ENCODE results near the gene MAN2B2.

MAN2B2 gene

DNA sequence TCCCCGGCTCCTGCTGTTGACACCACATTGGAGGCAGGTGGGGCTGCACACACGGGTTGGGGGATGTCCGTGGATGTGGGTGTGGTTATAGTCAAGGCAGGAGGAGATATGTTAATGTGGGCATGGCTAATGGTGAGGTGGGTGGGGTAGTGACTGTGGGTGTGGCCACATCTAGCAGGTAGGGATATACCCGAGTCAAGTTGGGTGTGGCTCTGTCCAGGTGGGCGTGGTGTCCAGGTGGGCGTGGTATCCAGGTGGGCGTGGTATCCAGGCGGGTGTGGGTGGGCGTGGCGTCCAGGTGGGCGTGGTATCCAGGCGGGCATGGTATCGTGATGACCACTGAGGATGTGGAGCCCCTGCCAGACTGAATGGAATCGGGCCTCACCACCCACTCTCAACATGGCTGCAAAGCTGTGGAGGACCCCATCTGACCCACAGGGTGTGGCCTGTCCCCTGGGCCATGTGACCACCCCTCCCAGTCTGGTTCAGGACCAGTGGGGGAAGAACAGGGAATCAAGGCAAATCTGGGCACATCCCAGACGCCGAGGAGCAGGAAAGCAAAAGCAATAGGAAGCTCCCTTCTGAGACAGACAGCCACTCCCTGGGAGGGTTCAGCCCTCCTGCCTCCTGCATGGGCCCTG, 21.0 kb downstream of the MAN2B2 start:
- no peak for DNase-seq

DNA sequence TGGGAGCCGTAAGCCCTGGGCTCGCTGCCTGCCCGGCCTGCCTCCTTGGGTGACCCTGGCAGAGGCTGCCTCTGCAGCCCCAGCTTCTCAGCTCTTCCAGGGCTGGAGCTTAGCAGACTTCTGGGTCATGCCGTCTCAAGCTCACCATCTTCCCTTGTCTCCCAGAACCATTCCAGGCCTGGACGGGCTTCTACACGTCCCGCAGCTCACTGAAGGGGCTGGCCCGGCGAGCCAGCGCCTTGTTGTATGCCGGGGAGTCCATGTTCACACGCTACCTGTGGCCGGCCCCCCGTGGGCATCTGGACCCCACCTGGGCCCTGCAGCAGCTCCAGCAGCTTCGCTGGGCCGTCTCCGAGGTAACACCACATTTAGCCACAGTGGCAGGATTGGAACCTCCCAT, 22.0 kb downstream of the MAN2B2 start:
- no peak for DNase-seq

GRCh38 chr4:6598127-6598526, 23.1 kb downstream of the MAN2B2 start:
- no peak for DNase-seq

DNA sequence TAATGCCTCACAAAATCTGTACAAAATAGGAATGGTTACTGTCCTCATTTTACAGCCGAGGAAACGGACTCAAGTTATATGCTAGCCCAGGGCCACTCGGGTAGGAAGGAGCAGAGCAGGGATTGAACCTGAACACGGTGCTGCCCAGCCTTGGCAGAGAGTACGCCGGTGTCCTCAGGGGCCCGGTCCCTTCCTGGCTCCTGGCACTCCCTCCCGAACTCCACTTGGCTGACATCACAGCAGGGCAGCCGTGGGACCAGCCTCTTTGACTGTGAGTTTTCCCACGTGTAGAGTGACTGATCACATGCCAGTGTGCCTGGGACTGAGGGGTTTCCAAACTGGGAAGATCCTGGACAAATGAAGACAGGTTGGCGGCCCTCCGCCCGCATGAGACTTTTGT, 23.7 kb downstream of the MAN2B2 start:
- DNase-seq, result no peak

GRCh38 chr4:6601661-6602250, 26.8 kb downstream of the MAN2B2 start:
- DNase-seq, result no peak

GRCh38 chr4:6602289-6602688, 27.3 kb downstream of the MAN2B2 start:
- DNase-seq, result no peak

GRCh38 chr4:6603128-6603527, 28.1 kb downstream of the MAN2B2 start:
- no peak for DNase-seq

DNA sequence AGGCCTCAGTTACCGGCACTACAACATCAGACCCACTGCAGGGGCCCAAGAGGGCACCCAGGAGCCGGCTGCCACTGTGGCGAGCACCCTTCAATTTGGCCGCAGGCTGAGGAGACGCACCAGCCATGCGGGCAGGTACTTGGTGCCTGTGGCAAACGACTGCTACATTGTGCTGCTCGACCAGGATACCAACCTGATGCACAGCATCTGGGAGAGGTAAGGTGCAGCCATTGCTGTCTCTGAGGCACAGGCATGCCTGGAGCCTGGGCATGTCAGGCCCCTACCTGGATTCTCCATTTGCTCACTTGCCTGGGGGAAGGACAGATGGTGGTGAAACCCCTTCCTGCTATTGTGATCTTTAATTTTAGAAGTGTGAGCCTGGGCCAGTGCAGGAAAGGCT, 30.1 kb downstream of the MAN2B2 start:
- DNase-seq, result no peak

- no peak for DNase-seq
Observed at GRCh38 chr4:6605605-6606004, 30.6 kb downstream of the MAN2B2 start.

GRCh38 chr4:6606465-6607235, 31.7 kb downstream of the MAN2B2 start:
- DNase-seq, result no peak

GRCh38 chr4:6607368-6608055, 32.5 kb downstream of the MAN2B2 start:
- no peak for DNase-seq

- DNase-seq, result no peak
Observed at GRCh38 chr4:6608758-6609414, 33.9 kb downstream of the MAN2B2 start.

DNA sequence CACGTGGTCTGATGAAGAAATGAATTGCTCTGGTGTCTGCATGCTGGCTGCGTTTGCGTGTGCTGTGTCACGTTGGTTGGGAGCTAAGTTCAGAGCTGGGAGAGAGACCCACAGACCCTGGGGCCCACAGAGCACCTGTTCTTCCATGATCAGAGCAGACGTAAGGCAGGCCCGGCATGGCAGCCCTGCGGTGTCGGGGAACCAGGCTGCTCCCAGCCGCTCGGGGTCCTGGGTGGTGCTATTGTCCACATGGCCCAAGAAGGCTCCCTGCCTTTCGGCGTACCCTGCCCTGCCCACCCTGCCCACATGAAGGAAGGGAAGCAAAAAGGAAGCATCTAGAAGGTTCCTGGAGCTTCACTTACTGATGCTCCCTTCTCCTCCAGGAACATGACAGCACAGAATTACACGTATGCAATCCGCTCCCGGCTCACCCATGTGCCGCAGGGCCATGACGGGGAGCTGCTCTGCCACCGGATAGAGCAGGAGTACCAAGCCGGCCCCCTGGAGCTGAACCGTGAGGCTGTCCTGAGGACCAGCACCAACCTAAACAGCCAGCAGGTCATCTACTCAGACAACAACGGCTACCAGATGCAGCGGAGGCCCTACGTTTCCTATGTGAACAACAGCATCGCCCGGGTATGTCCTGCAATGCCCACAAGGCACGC, 34.6 kb downstream of the MAN2B2 start:
- DNase-seq, result no peak

DNA sequence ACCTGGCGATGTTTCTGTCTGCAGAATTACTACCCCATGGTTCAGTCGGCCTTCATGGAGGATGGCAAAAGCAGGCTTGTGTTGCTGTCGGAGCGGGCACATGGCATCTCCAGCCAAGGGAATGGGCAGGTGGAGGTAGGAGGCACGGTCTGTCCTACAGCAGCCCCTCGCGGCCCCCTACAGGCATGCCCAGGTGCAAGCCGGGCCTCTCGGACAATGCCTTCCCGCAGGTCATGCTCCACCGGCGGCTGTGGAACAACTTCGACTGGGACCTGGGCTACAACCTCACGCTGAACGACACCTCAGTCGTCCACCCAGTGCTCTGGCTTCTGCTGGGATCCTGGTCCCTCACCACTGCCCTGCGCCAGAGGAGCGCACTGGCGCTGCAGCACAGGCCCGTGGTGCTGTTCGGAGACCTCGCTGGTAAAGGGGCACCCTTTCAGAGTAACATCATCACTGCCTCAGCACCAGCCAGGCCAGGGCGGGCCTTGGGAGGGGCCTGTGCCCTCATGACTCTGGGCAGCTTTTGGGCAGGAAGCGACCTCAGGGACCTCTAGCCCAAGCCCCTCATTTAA, 36.0 kb downstream of the MAN2B2 start:
- no peak for DNase-seq

- no peak for DNase-seq
Observed at GRCh38 chr4:6612961-6613675, 38.1 kb downstream of the MAN2B2 start.

DNA sequence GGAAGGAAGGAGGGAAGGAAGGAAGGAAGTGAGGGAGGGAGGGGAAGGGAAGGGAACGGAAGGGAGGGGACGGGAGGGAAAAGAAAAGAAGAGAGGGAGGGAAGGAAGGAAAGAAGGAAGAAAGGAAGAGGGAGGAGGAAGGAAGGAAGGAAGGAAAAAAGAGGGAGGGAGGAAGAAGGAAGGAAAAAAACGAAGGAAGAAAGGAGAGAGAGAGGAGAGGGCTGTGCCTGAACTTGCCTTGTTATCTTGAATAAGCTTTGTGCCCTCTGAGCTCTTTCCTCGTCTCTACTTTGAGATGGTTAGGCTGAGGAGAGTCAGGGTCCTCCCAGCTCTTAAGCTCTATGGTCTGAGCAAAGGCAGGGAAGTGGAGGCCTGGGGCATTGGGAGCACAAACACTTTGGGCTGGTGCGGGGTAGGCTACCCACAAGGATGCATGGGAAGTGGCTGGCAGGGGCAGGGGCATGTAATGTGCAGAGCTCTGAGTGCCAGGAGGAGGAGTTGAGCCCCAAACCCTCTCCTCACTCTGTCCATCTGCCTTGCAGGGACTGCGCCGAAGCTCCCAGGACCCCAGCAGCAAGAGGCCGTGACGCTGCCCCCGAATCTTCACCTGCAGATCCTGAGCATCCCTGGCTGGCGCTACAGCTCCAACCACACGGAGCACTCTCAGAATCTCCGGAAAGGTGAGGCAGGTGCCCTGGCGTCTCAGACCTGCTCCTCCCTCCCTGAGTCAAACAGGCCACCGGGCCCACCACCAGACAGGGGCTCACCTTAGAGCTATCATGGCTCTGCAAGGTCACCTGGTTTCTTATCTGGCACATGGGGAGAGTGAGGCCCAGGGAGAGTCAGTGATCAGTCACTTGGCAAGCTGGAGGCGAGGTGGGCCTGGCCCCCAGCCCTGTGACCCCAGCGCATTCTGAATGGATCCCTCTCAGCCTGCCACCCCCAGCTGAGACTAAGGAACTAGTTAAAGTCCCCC, 39.0 kb downstream of the MAN2B2 start:
- no peak for DNase-seq

GRCh38 chr4:6614701-6615230, 39.8 kb downstream of the MAN2B2 start:
- DNase-seq, result no peak

- DNase-seq, result no peak
Observed at GRCh38 chr4:6616087-6616995, 41.4 kb downstream of the MAN2B2 start.

DNA sequence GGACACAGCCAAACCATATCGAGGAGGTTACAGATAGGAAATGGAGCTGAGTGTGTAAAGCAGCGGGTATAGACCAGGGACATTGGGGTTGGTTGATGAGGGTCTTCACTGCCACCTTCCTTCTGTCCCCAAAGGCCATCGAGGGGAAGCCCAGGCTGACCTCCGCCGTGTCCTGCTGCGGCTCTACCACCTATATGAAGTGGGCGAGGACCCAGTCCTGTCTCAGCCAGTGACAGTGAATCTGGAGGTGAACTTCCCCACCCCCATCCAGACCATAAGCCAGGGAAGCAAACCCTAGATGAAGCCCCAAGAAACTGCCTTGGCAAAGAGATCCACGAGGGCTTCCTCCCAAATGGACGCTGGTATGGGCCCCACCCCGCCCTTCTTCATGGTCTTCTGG, 42.3 kb downstream of the MAN2B2 start:
- no peak for DNase-seq
